HepG2 (cell line): ENCODE data around the gene RUSC1. TPM values are rescaled to one million over a fixed set of nuclear protein-coding genes. Genes with fewer than 3 reads are reported as not detected.

Experiments used
- CREM ChIP-seq, 2 experiments: sonication (generic) in 1 of 2; formaldehyde crosslinking in 1 of 2; IDR thresholded peaks; 2 replicates each; pipeline versions ENCODE4 v1.4.0 to v1.6.1; 2016 to 2020; ENCODE audit warnings: antibody characterized with exemption in 1 of 2, mild to moderate bottlenecking in 1 of 2, missing genetic modification reagents in 1 of 2
- LCORL ChIP-seq, 2 experiments: fragments of 450-650 bp in 1 of 2; sonication (generic) in 1 of 2; formaldehyde crosslinking in 1 of 2; IDR thresholded peaks; 2 replicates each; pipeline versions ENCODE4 v1.5.0 to v1.6.1; 2017 to 2020; ENCODE audit warnings: antibody characterized with exemption in 1 of 2, missing genetic modification reagents in 1 of 2
- POLR2A ChIP-seq, 2 experiments: IDR thresholded peaks; 2 replicates each; pipeline ENCODE4 v1.6.1; 2011; ENCODE audit warnings: low read depth in 2 of 2, low read length in 2 of 2, mild to moderate bottlenecking in 1 of 2, moderate library complexity in 1 of 2; ENCODE audit not compliant: insufficient read depth in 1 of 2
- SNAPC2 ChIP-seq: sonication (generic); formaldehyde crosslinking; IDR thresholded peaks from 2 replicates; pipeline ENCODE4 v1.8.1; 2022; ENCODE audit warnings: mild to moderate bottlenecking, missing genetic modification reagents
- ZC3H13 ChIP-seq: sonication (generic); formaldehyde crosslinking; IDR thresholded peaks from 2 replicates; pipeline ENCODE4 v1.8.1; 2023; ENCODE audit warnings: mild to moderate bottlenecking, missing genetic modification reagents, moderate library complexity
- ZNF263 ChIP-seq: sonication (generic); formaldehyde crosslinking; IDR thresholded peaks from 2 replicates; pipeline ENCODE4 v1.4.0; 2020; ENCODE audit warnings: missing genetic modification reagents
- ZNF468 ChIP-seq: sonication (generic); formaldehyde crosslinking; IDR thresholded peaks from 2 replicates; pipeline ENCODE4 v1.8.0; 2022; ENCODE audit warnings: mild to moderate bottlenecking, moderate library complexity, missing genetic modification reagents
- polyA plus RNA-seq, 8 experiments: library from polyadenylated mRNA; depleted of rRNA in 3 of 8; stranded (reverse) in 7 of 8; unstranded in 1 of 8; fragments of >200 nt; fragmentation: Illumina TruSeq in 4 of 8; extraction: Trizol in 4 of 8; gene quantifications; 2 replicates each; pipeline versions ENCODE4 v1.2.1 to v1.2.3, GENCODE V29; 2011 to 2016; ENCODE audit warnings: low read depth in 4 of 8, missing spikeins in 1 of 8, mixed read lengths in 1 of 8; ENCODE audit not compliant: insufficient read depth in 1 of 8
- total RNA-seq, 5 experiments: library from RNA; depleted of rRNA; stranded (reverse); fragments of >200 nt; fragmentation: Illumina TruSeq; extraction: Trizol; gene quantifications; 2 replicates each; pipeline ENCODE4 v1.2.3, GENCODE V29; 2016; ENCODE audit warnings: low read depth in 1 of 5
- TF ChIP-seq, protein P1 (sequence below): sonication (generic); formaldehyde crosslinking; IDR thresholded peaks from 2 replicates; pipeline ENCODE4 v1.9.0; 2022; ENCODE audit warnings: missing genetic modification reagents, mild to moderate bottlenecking, borderline replicate concordance
- TF ChIP-seq, protein P2 (sequence below): IDR thresholded peaks from 2 replicates; pipeline ENCODE4 v1.6.1; 2016; ENCODE audit warnings: missing compliant biosample characterization, missing genetic modification reagents, borderline replicate concordance
- TF ChIP-seq, protein P3 (sequence below): sonication (generic); formaldehyde crosslinking; IDR thresholded peaks from 2 replicates; pipeline ENCODE4 v1.5.1; 2020; ENCODE audit warnings: mild to moderate bottlenecking, missing genetic modification reagents, moderate library complexity

The RUSC1 gene
- total and polyA plus RNA-seq, 2 of the 13 experiments (the other 11 are each of a cell fraction or from before 2014, with no cell fraction given): 18.7 to 20.4 TPM

DNA sequence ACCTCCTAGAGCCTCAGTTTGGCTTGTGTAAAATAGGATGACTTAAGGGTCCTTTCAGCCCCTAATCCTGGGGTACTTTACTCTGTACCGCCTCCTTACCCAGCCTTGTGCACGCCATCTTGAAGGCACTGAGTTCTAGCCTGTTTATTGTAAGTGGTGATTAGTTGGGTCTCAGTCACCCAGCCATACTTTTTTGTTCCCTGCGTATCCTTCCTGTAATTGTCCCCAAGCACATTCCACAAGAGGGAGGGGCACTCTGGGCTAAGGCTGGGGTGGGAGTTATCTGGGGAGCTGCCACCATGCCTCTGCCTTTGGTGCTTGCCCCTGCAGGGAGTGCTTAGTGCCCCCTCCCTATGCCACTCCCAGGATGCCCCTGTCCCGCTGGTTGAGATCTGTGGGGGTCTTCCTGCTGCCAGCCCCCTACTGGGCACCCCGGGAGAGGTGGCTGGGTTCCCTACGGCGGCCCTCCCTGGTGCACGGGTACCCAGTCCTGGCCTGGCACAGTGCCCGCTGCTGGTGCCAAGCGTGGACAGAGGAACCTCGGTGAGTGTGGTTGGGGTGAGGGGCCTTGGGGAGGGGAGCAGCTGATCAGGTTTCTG lies 11.2 kb upstream of the RUSC1 start (continued):
- TF ChIP-seq, protein P1, sequence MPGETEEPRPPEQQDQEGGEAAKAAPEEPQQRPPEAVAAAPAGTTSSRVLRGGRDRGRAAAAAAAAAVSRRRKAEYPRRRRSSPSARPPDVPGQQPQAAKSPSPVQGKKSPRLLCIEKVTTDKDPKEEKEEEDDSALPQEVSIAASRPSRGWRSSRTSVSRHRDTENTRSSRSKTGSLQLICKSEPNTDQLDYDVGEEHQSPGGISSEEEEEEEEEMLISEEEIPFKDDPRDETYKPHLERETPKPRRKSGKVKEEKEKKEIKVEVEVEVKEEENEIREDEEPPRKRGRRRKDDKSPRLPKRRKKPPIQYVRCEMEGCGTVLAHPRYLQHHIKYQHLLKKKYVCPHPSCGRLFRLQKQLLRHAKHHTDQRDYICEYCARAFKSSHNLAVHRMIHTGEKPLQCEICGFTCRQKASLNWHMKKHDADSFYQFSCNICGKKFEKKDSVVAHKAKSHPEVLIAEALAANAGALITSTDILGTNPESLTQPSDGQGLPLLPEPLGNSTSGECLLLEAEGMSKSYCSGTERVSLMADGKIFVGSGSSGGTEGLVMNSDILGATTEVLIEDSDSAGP: 0 out of 2 replicates have a peak, but pooled peaks have one; percentile 9
- TF ChIP-seq CREM (IDR thresholded peaks at IDR 0.05): no peak
- no peak for TF ChIP-seq CREM (CRISPR knock-in tag; IDR thresholded peaks at IDR 0.05)
- TF ChIP-seq ZNF263 (CRISPR knock-in tag): 0 out of 2 replicates have a peak, but pooled peaks have one; percentile 12
- TF ChIP-seq POLR2A (IDR thresholded peaks at IDR 0.05; ENCODE audit: insufficient read depth in 1 of 2, low read depth in 2 of 2, low read length in 2 of 2): peak in 1 of 2 experiments; percentile 62; a peak in 2 of 4 replicates
- 0 out of 2 replicates have a peak, but pooled peaks have one; percentile 18 for TF ChIP-seq ZC3H13
- TF ChIP-seq ZNF468 (CRISPR knock-in tag): 0 out of 2 replicates have a peak, but pooled peaks have one; percentile 49
- TF ChIP-seq, protein P2, sequence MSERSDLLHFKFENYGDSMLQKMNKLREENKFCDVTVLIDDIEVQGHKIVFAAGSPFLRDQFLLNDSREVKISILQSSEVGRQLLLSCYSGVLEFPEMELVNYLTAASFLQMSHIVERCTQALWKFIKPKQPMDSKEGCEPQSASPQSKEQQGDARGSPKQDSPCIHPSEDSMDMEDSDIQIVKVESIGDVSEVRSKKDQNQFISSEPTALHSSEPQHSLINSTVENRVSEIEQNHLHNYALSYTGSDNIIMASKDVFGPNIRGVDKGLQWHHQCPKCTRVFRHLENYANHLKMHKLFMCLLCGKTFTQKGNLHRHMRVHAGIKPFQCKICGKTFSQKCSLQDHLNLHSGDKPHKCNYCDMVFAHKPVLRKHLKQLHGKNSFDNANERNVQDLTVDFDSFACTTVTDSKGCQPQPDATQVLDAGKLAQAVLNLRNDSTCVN (CRISPR knock-in tag): no peak; the same call in 1 of the 2 replicates
- TF ChIP-seq, protein P3, sequence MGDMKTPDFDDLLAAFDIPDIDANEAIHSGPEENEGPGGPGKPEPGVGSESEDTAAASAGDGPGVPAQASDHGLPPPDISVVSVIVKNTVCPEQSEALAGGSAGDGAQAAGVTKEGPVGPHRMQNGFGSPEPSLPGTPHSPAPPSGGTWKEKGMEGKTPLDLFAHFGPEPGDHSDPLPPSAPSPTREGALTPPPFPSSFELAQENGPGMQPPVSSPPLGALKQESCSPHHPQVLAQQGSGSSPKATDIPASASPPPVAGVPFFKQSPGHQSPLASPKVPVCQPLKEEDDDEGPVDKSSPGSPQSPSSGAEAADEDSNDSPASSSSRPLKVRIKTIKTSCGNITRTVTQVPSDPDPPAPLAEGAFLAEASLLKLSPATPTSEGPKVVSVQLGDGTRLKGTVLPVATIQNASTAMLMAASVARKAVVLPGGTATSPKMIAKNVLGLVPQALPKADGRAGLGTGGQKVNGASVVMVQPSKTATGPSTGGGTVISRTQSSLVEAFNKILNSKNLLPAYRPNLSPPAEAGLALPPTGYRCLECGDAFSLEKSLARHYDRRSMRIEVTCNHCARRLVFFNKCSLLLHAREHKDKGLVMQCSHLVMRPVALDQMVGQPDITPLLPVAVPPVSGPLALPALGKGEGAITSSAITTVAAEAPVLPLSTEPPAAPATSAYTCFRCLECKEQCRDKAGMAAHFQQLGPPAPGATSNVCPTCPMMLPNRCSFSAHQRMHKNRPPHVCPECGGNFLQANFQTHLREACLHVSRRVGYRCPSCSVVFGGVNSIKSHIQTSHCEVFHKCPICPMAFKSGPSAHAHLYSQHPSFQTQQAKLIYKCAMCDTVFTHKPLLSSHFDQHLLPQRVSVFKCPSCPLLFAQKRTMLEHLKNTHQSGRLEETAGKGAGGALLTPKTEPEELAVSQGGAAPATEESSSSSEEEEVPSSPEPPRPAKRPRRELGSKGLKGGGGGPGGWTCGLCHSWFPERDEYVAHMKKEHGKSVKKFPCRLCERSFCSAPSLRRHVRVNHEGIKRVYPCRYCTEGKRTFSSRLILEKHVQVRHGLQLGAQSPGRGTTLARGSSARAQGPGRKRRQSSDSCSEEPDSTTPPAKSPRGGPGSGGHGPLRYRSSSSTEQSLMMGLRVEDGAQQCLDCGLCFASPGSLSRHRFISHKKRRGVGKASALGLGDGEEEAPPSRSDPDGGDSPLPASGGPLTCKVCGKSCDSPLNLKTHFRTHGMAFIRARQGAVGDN: peak; percentile 35
- TF ChIP-seq LCORL (IDR thresholded peaks at IDR 0.05): no peak
- TF ChIP-seq LCORL (CRISPR knock-in tag; IDR thresholded peaks at IDR 0.05): 0 out of 2 replicates have a peak, but pooled peaks have one; percentile 8
- TF ChIP-seq SNAPC2 (CRISPR knock-in tag): 0 out of 2 replicates have a peak, but pooled peaks have one; percentile 24
- TF ChIP-seq, all 625 proteins: peak for 17
